HG03442 (cell line): ENCODE data around the gene NHS.

Experiments
- ATAC-seq: cut with Tn5 transposase; IDR thresholded peaks from one replicate; pipeline ENCODE4 v1.9.1; 2021; ENCODE audit warnings: mild to moderate bottlenecking, moderate library complexity; ENCODE audit not compliant: unreplicated experiment

NHS gene

DNA sequence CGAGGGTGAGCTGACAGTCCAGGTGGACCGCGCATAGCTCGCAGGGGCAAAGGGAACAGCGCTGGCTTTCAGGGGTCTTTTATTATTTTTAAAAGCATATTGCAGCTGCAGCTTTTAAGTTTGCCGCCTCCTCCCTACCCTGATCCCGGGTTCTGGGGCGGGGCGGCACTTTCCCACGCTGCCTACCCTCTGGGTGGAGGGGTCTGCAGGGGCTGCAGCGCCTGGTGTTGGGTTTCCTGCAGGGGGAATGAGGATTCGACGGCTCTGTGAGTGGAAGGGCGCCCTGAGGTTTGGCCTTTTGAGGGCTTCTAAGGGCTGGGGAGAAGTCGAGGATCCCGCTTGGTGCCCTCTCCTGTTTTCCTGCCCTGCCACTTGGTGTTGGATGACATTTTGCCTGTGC lies 281.6 kb downstream of the NHS start:
- ATAC-seq, result no peak

DNA sequence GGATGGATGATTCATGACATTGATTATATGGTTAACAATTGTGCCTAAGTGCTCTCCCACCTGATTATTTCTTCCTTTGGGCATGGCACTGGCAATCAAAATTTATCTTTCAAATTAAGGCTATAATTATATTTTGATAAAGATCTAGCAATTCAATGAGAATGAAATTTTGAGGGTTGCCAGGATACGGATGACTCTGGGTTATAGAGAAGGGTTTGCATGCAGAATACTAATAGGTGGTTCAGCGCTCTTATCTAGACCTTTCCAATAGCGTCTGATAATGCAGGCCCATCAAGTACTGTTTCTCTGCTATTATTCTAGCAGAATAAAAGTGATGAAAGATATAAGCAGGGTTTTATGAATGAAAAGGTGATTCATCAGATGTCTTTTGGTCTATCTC lies 287.4 kb downstream of the NHS start:
- ATAC-seq, result no peak

DNA sequence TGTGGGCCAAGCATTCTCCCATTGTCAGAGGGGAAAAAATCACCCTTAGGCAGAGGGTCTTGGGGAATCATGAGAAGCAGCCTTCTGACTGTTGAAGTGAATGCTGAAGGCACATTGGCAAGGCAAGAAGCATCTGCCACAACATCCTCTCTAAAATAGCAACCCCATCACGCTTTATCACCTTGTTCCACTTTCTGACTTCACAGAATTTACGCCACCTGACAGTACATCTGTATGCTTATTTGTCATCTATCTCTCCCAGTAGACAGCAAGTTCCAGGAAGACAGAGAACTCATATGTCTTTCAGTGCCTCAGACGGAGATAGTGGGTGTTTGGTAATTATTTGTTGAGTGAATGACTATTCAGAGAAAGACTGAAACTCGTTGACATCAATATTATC lies 293.9 kb downstream of the NHS start:
- no peak for ATAC-seq

DNA sequence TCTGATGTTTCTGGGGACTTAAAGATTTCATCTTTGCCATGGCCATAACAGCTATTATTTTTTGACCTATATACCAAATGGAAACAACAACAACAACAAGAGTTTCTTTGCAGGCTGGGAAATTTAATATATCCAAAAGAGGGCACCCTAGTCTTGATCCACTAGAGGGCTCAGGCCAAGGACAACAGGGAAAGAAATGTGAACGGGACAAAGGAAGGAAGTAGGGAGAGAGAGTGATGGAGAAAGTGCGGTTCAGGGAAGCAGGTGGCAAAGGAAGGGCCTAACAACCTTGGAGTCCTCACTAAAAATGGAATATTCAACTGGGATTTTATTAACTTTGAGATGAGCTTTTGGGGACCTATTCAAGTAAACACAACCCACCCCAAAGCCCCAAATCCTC lies 294.5 kb downstream of the NHS start:
- no peak for ATAC-seq

DNA sequence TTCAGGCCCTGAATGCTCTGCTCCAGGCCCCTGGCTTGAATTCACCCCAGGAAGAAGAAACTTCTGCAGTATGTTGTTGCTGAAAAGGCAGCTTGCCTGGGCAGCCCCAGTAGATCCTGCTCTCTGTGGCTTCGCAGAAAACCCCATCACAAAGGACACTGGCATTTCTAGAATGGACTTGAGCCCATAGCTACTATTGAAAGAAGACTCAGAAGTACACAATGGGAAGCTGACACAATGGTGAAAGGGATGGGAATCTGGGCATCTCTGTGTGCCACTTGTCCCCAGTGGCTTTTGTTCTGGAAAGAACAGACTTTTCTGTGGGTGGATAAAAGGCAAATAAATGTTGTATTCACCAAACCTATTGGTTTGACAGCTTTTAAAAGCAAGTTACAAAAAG lies 294.9 kb downstream of the NHS start:
- no peak for ATAC-seq

DNA sequence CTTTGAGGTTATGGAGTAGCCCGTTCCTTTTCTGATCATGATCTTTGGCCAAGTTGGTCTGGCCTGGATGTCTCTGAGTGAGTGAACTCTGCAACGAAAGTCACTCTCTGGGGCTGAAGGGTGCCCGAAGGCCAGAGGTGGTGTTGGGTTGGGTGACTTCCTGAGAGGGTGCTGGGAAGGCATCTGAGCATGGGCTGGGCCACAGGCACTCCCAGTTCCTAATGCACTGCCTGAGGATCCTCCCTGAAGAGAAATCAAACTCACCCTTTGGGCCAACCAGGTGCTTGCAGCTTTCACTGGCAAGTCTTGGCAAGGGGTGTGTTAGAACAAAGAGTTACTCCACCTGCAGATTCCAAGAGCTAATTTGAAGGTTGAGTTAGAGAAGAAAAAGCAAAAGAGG lies 295.9 kb downstream of the NHS start:
- no peak for ATAC-seq

DNA sequence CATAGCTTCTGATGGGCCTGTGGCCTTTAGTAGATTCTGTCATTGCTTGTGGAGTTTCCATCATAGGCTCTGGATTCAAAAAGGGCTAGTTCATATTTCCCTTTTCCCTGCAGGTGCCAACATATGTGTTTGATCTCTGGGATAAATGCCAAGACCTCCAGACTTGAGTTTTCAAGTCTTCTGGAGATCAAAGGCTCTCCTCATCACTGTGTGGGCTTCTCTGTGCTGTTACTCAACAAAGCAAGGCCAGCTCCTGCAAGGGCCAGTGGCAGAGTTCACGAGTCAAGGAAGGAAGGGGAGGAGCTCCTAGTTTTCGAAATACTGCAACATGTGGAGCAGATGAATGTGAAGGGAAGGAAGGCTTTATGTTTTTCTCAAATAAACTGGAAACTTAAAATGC lies 299.6 kb downstream of the NHS start:
- no peak for ATAC-seq

DNA sequence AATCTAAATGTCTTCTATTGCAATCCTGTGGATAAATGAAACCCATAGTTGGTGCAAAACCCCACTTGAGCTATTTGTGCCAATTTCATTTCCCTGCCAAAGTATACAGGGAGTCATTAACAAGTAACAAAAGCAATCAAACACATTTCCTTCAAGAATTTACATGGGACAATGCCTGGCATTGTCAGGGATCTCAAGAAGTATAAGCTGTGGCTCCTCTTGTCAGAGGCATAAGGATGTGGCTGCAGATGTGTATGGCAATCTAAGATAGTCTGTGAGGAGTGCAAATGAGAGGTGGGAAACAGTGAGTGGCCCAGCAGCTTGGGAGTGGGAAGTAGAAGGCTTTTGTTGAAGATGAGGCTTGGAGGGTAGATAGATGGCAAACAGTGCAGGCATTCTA lies 304.3 kb downstream of the NHS start:
- no peak for ATAC-seq

DNA sequence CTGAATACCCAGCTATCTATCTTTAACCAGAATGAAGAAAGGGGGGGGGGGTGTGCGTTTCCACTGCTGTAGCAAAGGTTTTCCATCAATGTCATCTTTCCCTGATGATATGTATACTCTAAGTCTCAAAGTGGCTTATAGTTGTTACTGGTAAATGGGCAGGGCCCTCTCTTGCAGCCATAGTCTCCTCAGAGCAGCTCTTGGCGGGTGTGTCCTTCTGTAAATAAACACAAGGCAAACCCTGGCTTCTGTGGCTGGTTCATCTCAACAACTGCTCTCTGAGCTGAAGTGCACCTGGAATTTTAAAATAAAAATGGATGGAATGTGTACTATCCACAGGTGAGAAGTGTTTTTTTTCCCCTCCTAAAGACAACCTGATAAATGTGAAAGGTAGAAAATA lies 304.8 kb downstream of the NHS start:
- ATAC-seq, result no peak

DNA sequence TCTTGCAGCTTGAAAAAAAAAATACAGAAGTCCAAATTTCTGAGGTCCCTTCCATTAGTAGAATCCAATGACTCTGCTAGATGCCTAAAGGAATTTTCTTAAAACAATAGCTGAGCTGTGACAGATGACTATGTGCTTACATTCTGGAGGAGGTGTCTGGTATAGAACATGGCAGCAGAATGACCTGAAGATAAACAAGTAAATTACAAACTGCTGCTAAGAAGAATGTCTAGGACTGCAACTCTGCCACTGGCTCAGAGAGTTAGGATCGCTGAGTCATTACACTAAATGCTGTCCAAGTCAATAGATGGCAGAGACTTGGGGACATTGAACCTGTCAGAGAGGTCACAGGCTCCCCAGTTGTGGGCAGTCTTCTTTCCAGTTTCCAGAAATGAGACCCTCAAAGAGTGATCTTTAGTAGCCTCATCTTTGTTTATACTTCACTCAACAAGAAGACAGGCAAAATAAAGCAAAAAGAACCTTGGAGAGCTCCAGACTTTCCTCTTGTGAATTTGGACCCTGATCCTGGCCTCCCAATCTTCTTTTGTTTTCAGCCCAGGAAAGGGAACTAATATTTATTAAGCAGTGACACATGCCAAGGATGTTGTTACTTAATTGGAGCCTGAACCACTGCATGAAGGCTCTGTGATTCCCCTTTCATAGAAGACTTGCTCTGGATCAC lies 305.9 kb downstream of the NHS start:
- ATAC-seq, result no peak

DNA sequence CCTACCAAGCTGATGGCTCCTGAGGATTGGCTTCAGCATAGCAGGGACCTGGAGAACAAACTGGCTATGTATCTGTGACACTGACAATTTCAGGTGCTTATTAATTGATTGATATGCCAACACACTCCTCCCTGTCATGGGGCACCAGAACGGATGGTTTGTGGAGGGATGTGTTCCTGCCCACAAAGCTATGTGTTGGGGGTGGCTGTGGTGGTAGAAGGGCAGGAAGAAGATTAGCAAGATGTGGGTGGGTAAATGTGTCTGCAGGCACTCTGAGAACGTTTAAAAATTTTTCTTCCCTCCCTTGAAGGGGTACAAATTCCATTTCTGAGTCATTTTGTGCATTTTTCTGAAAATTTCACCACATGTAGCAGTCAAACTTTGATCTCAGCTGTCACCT lies 307.3 kb downstream of the NHS start:
- no peak for ATAC-seq

DNA sequence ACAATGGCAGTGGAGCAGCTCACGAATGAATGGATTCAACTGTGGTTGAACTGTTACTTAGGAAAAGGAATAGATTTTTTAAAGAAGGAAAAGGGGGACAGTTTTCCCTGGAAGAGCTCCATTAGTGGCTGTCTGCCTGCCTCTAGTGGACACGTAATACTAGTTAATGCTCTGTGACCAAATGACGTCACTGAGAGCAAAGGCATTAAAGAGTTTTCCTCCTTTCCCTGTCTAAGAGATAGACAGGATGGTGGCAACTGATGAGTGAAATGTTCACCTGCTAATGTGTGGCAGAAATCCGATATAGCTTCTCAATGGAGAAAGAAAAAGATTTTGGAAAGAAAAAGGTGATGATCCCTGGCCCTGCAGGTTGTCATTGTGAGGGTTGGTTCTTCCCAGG lies 310.0 kb downstream of the NHS start:
- ATAC-seq, result no peak

DNA sequence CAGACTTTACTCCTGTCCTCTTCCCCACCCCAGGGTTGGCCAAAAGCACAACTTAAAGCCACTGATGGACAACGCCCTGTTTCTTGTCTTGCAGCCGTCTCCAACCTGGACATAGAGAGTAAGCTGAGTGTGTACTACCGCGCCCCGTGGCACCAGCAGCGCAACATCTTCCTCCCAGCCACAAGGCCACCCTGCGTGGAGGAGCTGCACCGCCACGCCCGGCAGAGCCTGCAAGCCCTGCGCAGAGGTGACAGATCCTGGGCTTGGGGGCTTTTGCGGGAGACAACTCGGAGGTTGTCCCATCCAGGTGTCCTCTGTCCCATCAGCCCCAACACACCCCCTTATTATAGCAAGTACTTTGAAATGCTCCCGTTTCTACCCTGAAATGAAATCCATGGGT lies 312.6 kb downstream of the NHS start:
- ATAC-seq, result no peak

DNA sequence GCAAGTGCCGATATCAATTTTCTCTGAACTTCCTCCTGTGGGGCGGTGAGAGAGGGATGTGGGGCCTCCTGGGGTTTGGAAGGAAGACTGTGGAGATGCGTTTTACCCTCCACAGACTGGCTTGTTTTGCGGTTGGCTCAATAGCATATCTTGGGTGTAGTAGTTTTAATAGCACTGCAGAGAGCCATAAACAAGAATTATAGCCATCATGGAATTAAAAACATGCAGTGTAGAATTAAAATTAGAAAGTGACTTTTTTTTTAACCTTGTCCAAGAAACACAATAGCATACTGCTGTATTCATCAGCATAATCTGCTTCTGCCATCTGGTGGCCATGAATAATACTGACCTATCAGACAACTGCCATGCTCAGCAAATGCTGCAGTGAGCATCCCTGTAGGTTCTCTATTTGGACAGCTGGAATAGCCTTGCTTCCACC lies 315.0 kb downstream of the NHS start:
- peak; percentile 53 for ATAC-seq

DNA sequence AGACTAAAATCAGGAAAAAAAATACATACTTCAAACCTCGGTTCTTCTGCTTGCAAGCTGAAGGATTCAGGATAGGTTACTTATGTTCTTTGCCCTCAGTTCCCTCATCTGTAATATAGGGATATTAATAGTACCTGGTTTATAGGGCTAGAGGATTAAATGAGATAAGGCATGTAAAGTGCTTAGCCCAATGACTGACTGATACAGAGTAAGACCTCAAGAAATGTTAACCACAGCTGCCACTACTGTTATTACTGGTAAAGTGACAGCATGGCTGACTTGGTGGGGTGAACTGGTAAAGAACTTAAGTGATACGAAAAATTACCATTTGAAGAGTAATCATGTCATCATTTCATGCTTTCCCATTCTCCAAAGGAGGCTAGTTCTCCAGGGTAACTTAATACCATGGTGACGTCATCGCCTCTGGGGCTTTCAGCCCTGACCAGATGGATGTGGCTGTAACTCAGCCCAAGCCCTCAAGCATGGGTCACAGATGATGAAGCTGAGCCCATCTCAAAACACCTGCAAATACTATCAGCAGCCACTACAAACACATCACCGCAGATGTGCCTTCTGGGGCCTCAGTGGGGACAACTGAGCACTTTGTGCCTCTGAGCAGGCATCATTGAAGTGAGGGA lies 317.8 kb downstream of the NHS start:
- ATAC-seq, result no peak

DNA sequence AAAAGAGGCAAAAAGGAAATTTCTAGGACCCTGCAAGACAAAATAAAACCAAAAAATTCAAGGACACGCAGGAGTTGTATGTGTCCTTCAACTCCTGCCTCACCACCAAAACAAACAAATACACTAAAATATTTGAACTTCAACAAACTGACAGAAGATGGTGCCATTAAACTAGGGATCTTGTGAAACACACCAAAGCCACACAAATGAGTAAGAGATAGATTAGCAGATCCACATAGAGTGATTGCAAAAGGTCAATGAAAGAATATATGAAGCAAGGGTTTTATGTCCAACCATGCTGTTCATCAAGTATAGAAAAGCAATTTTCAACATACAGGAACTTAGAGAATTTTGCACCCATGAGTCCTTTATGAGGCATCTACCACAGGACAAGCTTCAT lies 322.2 kb downstream of the NHS start:
- no peak for ATAC-seq

DNA sequence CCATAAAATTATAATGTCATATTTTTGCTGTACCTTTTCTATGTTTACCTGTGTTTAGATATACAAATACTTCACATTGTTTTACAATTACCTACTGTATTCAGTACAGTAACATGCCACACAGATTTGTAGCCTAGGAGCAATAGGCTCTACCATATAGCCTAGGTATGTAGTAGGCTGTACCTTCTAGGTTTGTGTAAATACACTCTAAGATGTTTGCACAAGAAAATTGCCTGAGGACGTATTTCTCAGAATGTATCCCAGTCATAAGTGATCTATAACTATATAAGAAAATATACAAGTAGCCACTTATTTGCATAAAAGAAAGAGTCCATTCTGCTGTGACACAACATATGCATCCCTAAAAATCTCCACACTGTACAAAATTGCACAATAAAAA lies 326.0 kb downstream of the NHS start:
- ATAC-seq, result no peak

DNA sequence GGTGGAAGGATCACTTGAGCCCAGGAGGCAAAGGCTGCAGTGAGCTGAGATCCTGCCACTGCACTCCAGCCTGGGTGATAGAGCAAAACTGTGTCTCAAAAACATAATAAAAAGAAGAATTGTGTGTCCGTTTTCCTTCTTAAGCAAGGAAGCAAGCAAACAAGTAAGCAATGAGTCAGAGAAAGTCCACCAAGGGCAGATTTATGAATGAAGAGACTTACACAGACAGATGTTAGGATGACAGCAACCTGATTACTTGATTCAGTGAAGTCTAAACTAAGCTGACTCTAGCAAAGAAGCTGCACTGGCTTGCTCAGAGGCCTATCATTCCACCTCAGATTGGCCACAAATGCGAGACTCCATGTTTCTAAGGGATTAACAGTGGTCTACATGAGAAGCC lies 328.2 kb downstream of the NHS start:
- no peak for ATAC-seq

DNA sequence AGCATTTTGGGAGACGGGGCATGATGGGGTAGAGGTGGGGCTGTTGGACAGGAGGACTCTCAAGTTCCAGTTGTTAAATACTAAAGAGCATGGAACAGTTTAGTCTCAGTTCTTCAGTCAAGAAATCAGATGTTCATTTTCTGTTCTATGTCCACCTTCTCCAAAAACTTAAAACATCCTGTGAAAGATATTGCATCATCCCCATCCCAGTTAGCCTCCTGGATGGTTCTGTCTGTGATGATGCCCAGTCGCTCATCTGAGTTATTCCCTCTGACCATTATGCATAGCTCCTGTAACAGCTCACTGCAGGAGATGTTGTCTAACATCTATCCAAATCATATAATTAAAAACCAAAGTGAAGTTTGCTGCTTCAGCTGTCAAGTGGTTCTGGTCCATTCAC lies 330.2 kb downstream of the NHS start:
- no peak for ATAC-seq

DNA sequence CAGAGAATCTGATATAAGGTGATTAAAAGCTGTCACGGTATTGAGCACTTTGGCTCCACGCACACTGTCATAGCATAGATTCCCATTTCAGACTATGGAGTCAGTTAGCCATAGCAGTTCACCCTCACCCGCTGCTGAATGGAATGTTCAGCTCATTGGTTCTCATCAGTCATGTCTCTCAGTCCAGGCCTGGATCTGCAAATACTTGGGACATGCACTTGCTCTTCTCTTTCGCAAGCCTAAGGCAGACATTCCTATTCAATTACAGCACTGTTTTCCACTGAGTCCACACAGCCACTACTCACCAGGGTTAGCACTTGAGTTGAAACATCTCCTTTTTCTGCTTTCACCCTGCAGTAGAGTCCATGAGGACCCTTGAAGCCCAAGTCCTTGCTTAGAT lies 331.7 kb downstream of the NHS start:
- ATAC-seq, result no peak

DNA sequence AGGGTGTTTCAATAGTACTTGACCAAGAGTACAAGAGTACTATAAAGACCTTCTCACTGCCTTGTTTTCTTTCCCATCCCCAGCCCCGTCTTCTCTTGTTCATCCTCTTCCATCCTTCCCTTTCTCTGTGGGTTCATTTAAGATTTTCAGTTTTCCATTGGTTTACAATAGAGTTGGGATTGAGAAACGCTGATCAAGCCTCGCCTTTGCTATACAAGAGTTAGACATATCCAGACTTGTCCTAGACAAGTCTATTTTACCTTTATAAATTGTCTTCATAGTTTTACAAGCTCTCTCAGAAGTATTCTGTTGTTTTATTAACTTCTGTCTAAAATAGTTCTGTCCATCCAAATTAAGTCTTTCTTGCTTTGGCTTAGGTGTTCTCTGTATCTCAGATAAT lies 332.7 kb downstream of the NHS start:
- ATAC-seq, result no peak

DNA sequence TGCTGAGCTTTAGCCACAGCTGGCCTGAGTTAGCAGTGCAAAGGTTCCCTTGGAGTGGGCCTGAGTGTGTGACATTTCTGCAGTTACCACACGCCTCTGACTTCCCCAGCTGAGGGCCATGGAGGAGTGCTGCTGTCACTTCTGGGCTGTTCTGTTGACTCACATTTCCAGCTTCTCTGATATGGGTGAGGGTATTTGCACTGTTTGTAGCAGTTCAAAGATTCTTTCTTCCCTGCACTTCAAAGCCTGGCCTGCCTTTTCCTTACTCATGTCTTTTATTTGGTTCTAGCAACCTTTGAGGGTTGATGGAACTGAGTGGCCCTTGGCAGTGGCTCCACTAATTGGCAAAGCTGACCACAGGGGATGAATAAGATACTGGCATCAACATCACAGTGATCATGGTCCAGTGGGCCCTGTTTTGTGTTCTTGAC lies 335.9 kb downstream of the NHS start:
- no peak for ATAC-seq

DNA sequence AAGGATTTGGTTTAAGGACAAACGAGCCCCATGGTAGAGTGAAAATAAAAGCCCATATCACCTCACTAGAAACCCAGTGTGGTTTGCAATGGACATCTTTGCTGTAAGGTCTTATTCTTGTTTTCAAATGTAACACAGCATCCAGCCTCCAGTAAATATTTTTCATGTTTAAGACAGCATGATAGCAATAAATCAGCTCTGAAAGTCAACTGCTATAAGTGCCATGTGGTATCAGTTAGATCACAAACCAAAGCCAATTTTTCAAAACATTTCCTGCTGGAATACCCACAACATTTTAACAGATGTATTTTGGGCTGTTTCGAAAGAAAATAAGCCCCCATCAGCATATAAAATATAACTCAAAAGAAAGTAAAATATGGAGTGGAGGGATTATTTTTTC lies 338.3 kb downstream of the NHS start:
- ATAC-seq, result no peak
